ENCODE data around the gene MIAT. TPM values are rescaled to one million over a fixed set of nuclear protein-coding genes. Genes with fewer than 3 reads are reported as not detected.

The MIAT gene
- total and polyA plus RNA-seq, 2 donors (not counting 3 experiments of a cell fraction or from before 2014, with no cell fraction given) = 0.03 to 0.80 TPM

DNA sequence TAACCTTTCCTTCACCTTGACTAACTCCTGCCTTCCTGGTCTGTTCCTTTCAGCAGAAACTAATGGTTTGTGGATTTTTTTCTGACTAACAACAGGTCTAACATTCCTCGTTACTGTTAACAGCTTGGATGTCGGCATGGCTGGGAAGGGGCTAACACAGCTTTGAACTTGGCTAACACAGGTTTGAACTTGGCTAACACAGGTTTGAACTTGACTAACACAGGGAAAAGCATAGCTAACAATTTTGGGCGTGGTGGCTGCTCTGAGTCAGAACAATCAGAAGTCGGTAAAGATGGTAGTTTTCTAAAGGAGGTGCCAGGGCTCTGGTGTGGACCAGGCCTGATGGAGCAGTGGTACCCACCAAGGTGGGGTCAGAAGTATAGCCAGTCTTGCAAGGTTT is 16.1 kb downstream of the MIAT start:
- peak overlapping the region; percentile 85 for H3K4me2 ChIP-seq (ENCODE audit: insufficient read depth, low read length)
- FAIRE-seq (peak; percentile 47), DNase-seq (ENCODE audit: low read depth, low spot score) (no peak)
- H3K9ac ChIP-seq (replicated peaks; ENCODE audit: extremely low read depth, insufficient read depth, low read length) = peak overlapping the region; percentile 88
- H3K4me1 ChIP-seq (ENCODE audit: control insufficient read depth, extremely low read depth, insufficient read depth, low read length) = peaks cover 21% of the 10 kb centered on the region
- dilution Hi-C loops (cut with MboI; ENCODE audit: extremely low pct_ligation_motif_present, low sequenced_read_pairs) (no loop called here), intact Hi-C loops (cut with micrococcal nuclease) (loop anchor here (5.0 to 10.0 kb wide), 3 partner anchors 59 to 751 kb away; no protein-coding TSS in a partner anchor)
- no peaks in the 10 kb centered on the region for H4K20me1 ChIP-seq (replicated peaks; ENCODE audit: control insufficient read depth, extremely low read depth, insufficient read depth, low read length)
- no peaks in the 10 kb centered on the region for H3K9me1 ChIP-seq (replicated peaks; ENCODE audit: control insufficient read depth, extremely low read depth, insufficient read depth, low read length)
- no peak for TF ChIP-seq POLR2AphosphoS5 (IDR thresholded peaks at IDR 0.05; ENCODE audit: insufficient read depth, low read depth, low read length)
- TF ChIP-seq JUN (IDR thresholded peaks at IDR 0.05; ENCODE audit: borderline replicate concordance, insufficient read depth, insufficient read length, low read depth) = no peak
- TF ChIP-seq FOS (IDR thresholded peaks at IDR 0.05; ENCODE audit: borderline replicate concordance, insufficient read depth, low read length) = no peak
- no peak for TF ChIP-seq EZH2 (IDR thresholded peaks at IDR 0.05; ENCODE audit: borderline replicate concordance, low read depth, low read length, severe bottlenecking)
- TF ChIP-seq, protein P1, sequence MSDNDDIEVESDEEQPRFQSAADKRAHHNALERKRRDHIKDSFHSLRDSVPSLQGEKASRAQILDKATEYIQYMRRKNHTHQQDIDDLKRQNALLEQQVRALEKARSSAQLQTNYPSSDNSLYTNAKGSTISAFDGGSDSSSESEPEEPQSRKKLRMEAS (IDR thresholded peaks at IDR 0.05; ENCODE audit: insufficient read depth, insufficient read length) = no peak
- no peak for TF ChIP-seq POLR2A (IDR thresholded peaks at IDR 0.05; ENCODE audit: low read depth, low read length)
- TF ChIP-seq, protein P2, sequence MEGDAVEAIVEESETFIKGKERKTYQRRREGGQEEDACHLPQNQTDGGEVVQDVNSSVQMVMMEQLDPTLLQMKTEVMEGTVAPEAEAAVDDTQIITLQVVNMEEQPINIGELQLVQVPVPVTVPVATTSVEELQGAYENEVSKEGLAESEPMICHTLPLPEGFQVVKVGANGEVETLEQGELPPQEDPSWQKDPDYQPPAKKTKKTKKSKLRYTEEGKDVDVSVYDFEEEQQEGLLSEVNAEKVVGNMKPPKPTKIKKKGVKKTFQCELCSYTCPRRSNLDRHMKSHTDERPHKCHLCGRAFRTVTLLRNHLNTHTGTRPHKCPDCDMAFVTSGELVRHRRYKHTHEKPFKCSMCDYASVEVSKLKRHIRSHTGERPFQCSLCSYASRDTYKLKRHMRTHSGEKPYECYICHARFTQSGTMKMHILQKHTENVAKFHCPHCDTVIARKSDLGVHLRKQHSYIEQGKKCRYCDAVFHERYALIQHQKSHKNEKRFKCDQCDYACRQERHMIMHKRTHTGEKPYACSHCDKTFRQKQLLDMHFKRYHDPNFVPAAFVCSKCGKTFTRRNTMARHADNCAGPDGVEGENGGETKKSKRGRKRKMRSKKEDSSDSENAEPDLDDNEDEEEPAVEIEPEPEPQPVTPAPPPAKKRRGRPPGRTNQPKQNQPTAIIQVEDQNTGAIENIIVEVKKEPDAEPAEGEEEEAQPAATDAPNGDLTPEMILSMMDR (IDR thresholded peaks at IDR 0.05; ENCODE audit: extremely low read depth in 1 of 2, insufficient read depth in 1 of 2, low read depth in 1 of 2, low read length in 2 of 2) = no peak
- no peak for TF ChIP-seq MYC (IDR thresholded peaks at IDR 0.05; ENCODE audit: low read depth, low read length)
- TF ChIP-seq GATA2 (IDR thresholded peaks at IDR 0.05; ENCODE audit: insufficient read depth, insufficient read length, low read depth, low read length) = no peak
- H3K27me3 ChIP-seq (ENCODE audit: control insufficient read depth in 2 of 2, insufficient read depth in 2 of 2, low read length in 2 of 2) = no peaks in the 10 kb centered on the region
- no TSS peak for BruUV-seq (replicated peaks)
- ChIA-PET POLR2A (no interaction called here), CTCF (interaction anchor here (0.9 to 1.4 kb wide), 9 partner anchors 8 to 155 kb away, joined by 3 to 8 read pairs (median 5); no protein-coding TSS in a partner anchor)
- no peaks in the 10 kb centered on the region for H3K36me3 ChIP-seq (ENCODE audit: control insufficient read depth in 2 of 2, extremely low read depth in 1 of 2, insufficient read depth in 2 of 2, low read length in 2 of 2)
- no peaks in the 10 kb centered on the region for H3K9me3 ChIP-seq (replicated peaks; ENCODE audit: control insufficient read depth, insufficient read depth, low read length)
- H3K27ac ChIP-seq (ENCODE audit: insufficient read depth, low read depth, low read length) = peak overlapping the region; percentile 93
- peak overlapping the region; percentile 87 for H2AFZ ChIP-seq (ENCODE audit: low read depth, low read length)
- peak overlapping the region; percentile 52 to 76 (median 56) for H3K4me3 ChIP-seq (replicated peaks in 1 of 3; ENCODE audit: insufficient read depth in 1 of 3, low read depth in 1 of 3, low read length in 3 of 3)
- H3K79me2 ChIP-seq (ENCODE audit: control insufficient read depth, insufficient read depth, low read length) = peaks cover 17% of the 10 kb centered on the region
